Omental fat pad (tissue), 4 donors: ENCODE data around the gene ITGA3. TPM values are rescaled to one million over a fixed set of nuclear protein-coding genes. Genes with fewer than 3 reads are reported as not detected.

Source experiments
- ATAC-seq: fragments of 150-250 bp; one replicate; pipeline ENCODE4 v1.9.1; 2016; ENCODE audit warnings: mild to moderate bottlenecking, moderate library complexity; ENCODE audit not compliant: low FRiP score
- DNase-seq: peaks from one replicate; pipeline ENCODE4 v3.0.0-alpha.2; 2019; ENCODE audit warnings: low spot score
- CTCF ChIP-seq, 3 donors: fragments of 450-650 bp; IDR thresholded peaks; one replicate each; pipeline ENCODE4 v1.5.1; 2016 to 2017; ENCODE audit warnings: antibody characterized with exemption in 3 of 3, mild to moderate bottlenecking in 3 of 3, moderate library complexity in 2 of 3
- total RNA-seq, 4 donors: library from RNA; depleted of rRNA; stranded (reverse); fragments of >200 nt; gene quantifications; one replicate each; pipeline ENCODE4 v1.1.0, GENCODE V29; 2016

Gene ITGA3
- total RNA-seq, 4 donors from 2014 or later, result 28.5 to 99.8 (median 41.2) TPM

GRCh38 chr17:50051606-50052005, 4.3 kb upstream of the ITGA3 start:
- DNase-seq (no peak), ATAC-seq (no peak)
- TF ChIP-seq CTCF (IDR thresholded peaks at IDR 0.05), result no peak

- TF ChIP-seq CTCF (IDR thresholded peaks at IDR 0.05), result no peak
- ATAC-seq, result no peak
Observed at GRCh38 chr17:50052241-50052796, 3.6 kb upstream of the ITGA3 start.

GRCh38 chr17:50052822-50053653, 2.9 kb upstream of the ITGA3 start:
- DNase-seq (peak; percentile 55), ATAC-seq (no peak)
- TF ChIP-seq CTCF (IDR thresholded peaks at IDR 0.05), result no peak

More at GRCh38 chr17:50052241-50052796, 3.6 kb upstream of the ITGA3 start:
- no peak for DNase-seq

GRCh38 chr17:50053654-50053960, 2.3 kb upstream of the ITGA3 start:
- TF ChIP-seq CTCF (IDR thresholded peaks at IDR 0.05), result no peak
- no peak for ATAC-seq
- DNase-seq, result no peak

GRCh38 chr17:50055055-50055425, 870 bp upstream of the ITGA3 start:
- TF ChIP-seq CTCF (IDR thresholded peaks at IDR 0.05), result no peak
- ATAC-seq, result no peak
- no peak for DNase-seq

- ATAC-seq (peak; percentile 20), DNase-seq (no peak)
- no peak for TF ChIP-seq CTCF (IDR thresholded peaks at IDR 0.05)
Observed at GRCh38 chr17:50056217-50056960, 479 bp downstream of the ITGA3 start.
